Hepatocyte (in vitro differentiated cells): ENCODE results near the gene NUB1. TPM values are rescaled to one million over a fixed set of nuclear protein-coding genes. Genes with fewer than 3 reads are reported as not detected.

Experiments
- DNase-seq: peaks from one replicate; pipeline ENCODE4 v3.0.0-alpha.2; 2016; ENCODE audit warnings: low spot score
- H2AFZ ChIP-seq: fragments of 200-600 bp; sonication (generic); 2 replicates; pipeline ENCODE4 v1.6.0; 2016; ENCODE audit warnings: antibody characterized with exemption, mild to moderate bottlenecking
- H3K27ac ChIP-seq: fragments of 200-600 bp; sonication (generic); 2 replicates; pipeline ENCODE4 v1.5.1; 2016; ENCODE audit warnings: mild to moderate bottlenecking
- H3K27me3 ChIP-seq: fragments of 200-600 bp; sonication (generic); 2 replicates; pipeline ENCODE4 v1.6.1; 2016
- H3K36me3 ChIP-seq: fragments of 200-600 bp; sonication (generic); replicated peaks from 2 replicates; pipeline ENCODE4 v1.5.1; 2016; ENCODE audit warnings: low read depth; ENCODE audit not compliant: insufficient read depth
- H3K4me1 ChIP-seq: fragments of 200-600 bp; sonication (generic); 2 replicates; pipeline ENCODE4 v1.5.1; 2016; ENCODE audit warnings: mild to moderate bottlenecking, moderate library complexity; ENCODE audit not compliant: insufficient read depth
- H3K4me2 ChIP-seq: fragments of 200-600 bp; sonication (generic); 2 replicates; pipeline ENCODE4 v1.6.0; 2016
- H3K4me3 ChIP-seq: fragments of 200-600 bp; sonication (generic); 2 replicates; pipeline ENCODE4 v1.5.1; 2016; ENCODE audit warnings: mild to moderate bottlenecking
- H3K79me2 ChIP-seq: fragments of 200-600 bp; sonication (generic); 2 replicates; pipeline ENCODE4 v1.6.0; 2017; ENCODE audit warnings: mild to moderate bottlenecking
- H3K9me2 ChIP-seq: fragments of 200-600 bp; sonication (generic); replicated peaks from 2 replicates; pipeline ENCODE4 v1.6.0; 2017; ENCODE audit warnings: mild to moderate bottlenecking; ENCODE audit not compliant: insufficient read depth
- H3K9me3 ChIP-seq: fragments of 200-600 bp; sonication (generic); 2 replicates; pipeline ENCODE4 v1.5.1; 2016; ENCODE audit warnings: low read depth, mild to moderate bottlenecking
- H4K20me1 ChIP-seq: fragments of 200-600 bp; sonication (generic); 2 replicates; pipeline ENCODE4 v1.6.0; 2016; ENCODE audit warnings: mild to moderate bottlenecking; ENCODE audit not compliant: insufficient read depth, poor library complexity, severe bottlenecking
- EZH2 ChIP-seq: fragments of 200-600 bp; sonication (generic); IDR thresholded peaks from 2 replicates; pipeline ENCODE4 v1.6.1; 2016; ENCODE audit warnings: antibody characterized with exemption, mild to moderate bottlenecking, borderline replicate concordance
- EZH2phosphoT487 ChIP-seq: fragments of 200-600 bp; sonication (generic); IDR thresholded peaks from one replicate; pipeline ENCODE4 v1.6.1; 2018; ENCODE audit warnings: antibody characterized with exemption, mild to moderate bottlenecking, low read depth, moderate library complexity; ENCODE audit not compliant: unreplicated experiment, severe bottlenecking
- WGBS: methylation state at CpG from one replicate; pipeline ENCODE4 v1.1.6; 2016; ENCODE audit warnings: low lambda C conversion rate; ENCODE audit errors: missing lambda C conversion rate; 5-methylcytosine and 5-hydroxymethylcytosine counted together
- polyA plus RNA-seq: library from polyadenylated mRNA; unstranded; fragments of >200 nt; fragmentation: Nextera tagmentation; extraction: Ambion mirVana; gene quantifications from 2 replicates; pipeline ENCODE4 v1.2.1, GENCODE V29; 2016
- total RNA-seq: library from RNA; depleted of rRNA; stranded (reverse); fragments of >200 nt; gene quantifications from 2 replicates; pipeline ENCODE4 v1.2.3, GENCODE V29; 2014
- TF ChIP-seq, protein P1 (sequence below): fragments of 200-600 bp; sonication (generic); IDR thresholded peaks from 2 replicates; pipeline ENCODE4 v1.5.1; 2016; ENCODE audit warnings: antibody characterized with exemption, mild to moderate bottlenecking; ENCODE audit not compliant: poor library complexity

The NUB1 gene
- total and polyA plus RNA-seq, 2 experiments from 2014 or later = 28.4 to 38.6 TPM

DNA sequence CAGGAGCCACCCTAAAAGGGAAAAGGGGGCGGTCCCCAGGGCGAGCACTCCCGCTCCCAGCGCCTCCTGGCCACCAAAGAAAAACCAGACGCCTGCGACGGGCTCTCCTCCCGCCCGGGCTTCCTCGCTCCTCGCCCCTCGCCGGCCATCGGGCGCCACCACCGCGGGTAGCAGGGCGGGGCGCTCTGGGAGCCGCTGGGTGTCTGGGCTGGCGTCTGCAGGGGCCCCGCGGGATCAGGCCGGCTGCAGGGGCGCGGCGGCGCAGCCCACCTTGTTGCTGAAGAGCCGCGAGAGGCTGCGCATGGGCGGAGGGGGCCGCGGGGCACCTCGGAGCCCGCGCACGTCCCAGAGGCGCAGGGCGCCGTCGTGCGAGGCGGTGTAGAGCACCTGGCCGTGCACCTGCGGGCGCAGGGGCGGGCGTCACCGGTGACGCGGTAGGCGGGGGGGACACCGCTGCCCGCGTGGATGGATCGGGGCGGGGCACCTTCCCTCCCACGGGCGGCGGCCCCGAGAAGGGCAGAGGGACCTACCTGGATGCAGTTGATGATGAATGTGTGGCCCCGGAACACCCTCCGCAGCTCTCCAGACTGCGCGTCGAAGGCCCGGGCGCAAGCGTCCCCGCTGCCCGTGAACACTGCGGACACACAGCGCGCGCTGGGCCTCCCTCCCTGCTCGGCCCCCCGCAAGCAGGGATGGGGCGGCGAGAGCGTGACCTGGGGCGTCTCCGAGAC is 39.9 kb downstream of the NUB1 start:
- H4K20me1 ChIP-seq = no peaks in the 10 kb centered on the region
- no peaks in the 10 kb centered on the region for H3K79me2 ChIP-seq
- H2AFZ ChIP-seq = no peak overlapping the region
- no peaks in the 10 kb centered on the region for H3K9me3 ChIP-seq
- no peaks in the 10 kb centered on the region for H3K9me2 ChIP-seq
- H3K4me2 ChIP-seq = peak overlapping the region; percentile 73
- 19% methylated on average over 61 of the region's 83 CpGs for WGBS
- H3K27ac ChIP-seq = no peak overlapping the region
- H3K27me3 ChIP-seq = peaks cover 31% of the 10 kb centered on the region
- no peak overlapping the region for H3K4me3 ChIP-seq
- no peaks in the 10 kb centered on the region for H3K36me3 ChIP-seq
- no peak for TF ChIP-seq EZH2phosphoT487
- TF ChIP-seq, protein P1, sequence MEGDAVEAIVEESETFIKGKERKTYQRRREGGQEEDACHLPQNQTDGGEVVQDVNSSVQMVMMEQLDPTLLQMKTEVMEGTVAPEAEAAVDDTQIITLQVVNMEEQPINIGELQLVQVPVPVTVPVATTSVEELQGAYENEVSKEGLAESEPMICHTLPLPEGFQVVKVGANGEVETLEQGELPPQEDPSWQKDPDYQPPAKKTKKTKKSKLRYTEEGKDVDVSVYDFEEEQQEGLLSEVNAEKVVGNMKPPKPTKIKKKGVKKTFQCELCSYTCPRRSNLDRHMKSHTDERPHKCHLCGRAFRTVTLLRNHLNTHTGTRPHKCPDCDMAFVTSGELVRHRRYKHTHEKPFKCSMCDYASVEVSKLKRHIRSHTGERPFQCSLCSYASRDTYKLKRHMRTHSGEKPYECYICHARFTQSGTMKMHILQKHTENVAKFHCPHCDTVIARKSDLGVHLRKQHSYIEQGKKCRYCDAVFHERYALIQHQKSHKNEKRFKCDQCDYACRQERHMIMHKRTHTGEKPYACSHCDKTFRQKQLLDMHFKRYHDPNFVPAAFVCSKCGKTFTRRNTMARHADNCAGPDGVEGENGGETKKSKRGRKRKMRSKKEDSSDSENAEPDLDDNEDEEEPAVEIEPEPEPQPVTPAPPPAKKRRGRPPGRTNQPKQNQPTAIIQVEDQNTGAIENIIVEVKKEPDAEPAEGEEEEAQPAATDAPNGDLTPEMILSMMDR = no peak
- TF ChIP-seq EZH2 = no peak
- peaks cover 10% of the 10 kb centered on the region for H3K4me1 ChIP-seq
- DNase-seq = no peak

DNA sequence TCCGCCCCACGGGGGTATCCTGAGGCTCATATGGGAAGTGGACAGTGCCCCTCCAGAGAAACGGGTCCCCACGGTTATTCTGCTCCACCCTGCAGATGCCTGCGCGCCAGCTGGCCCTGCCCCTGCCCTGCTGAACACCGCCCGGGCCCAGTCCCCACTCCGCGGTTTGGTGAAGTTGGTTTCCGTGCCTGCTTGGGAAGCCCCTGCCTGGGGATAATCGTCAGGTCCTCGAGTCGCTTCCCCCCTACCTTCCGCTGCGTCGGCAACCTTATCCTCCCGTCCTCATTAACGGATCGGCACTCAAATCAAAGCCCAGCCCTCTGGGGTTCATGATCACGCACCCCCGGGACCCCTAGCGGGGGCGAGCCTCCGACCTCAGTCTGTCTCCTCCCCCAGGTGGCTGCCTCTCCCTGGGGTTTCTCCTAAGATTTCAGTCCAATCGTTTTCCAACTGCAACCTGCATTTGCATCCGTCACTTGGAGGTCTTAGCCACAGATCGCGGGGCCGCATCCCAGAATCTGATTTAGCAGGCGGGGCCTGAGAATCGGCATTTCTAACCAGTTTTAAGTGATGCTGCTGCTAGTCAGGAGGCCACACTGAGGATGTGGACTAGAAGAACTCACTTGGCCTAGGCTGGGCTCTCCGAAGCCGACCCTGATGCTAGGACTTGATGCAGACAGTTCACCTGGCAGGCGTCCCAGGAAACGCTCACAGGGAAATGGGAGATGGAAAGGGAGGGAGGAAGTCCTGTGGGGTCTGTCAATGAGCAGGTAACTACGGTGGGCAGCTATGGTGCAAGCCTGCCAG is 40.7 kb downstream of the NUB1 start:
- H3K79me2 ChIP-seq = no peaks in the 10 kb centered on the region
- H3K4me2 ChIP-seq = peak overlapping the region; percentile 73

DNA sequence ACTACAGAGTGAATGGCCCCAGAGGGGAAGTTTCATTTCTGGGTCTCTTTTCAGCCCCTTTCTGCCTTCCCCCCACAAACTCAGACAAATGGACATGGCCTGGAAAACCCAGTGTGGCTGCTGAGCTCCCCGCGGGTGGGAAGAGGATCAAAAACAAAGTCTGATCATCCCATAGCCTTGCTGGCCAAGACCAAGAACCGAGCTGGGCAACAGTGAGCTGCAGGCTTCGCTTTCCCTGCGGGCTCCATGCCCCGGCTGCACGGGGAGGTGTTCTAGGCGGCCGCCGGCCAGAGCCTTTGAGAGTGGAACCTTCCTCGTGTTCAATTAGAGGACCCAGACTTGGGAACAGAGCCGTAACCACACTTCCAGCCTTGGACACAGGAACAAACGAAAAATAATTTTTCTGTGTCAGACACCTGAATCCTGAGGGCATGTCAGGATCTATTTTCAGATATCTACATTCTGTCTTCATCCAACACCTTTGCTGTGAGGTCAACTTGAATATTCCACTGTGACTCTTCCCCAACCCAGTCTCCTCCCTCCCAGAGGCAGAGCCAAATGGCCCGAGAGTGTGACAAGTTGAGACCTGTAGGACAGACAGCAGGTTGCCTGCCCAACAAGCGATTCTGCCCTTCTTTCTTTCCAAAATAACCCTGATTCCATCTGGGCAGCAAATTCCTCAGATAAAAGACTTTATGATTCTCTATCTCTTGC is 42.2 kb downstream of the NUB1 start:
- TF ChIP-seq EZH2 (no peak), EZH2phosphoT487 (no peak)
- TF ChIP-seq, protein P1 = no peak
- WGBS = 89% methylated on average over 15 of the region's 15 CpGs
- Histone ChIP-seq H3K27me3 (peaks cover 31% of the 10 kb centered on the region), H3K27ac (no peak overlapping the region), H3K79me2 (no peaks in the 10 kb centered on the region), H3K9me3 (no peaks in the 10 kb centered on the region), H3K4me3 (no peak overlapping the region), H4K20me1 (no peaks in the 10 kb centered on the region), H2AFZ (no peak overlapping the region), H3K4me2 (no peak overlapping the region), H3K4me1 (peaks cover 10% of the 10 kb centered on the region), H3K36me3 (no peaks in the 10 kb centered on the region), H3K9me2 (no peaks in the 10 kb centered on the region)
- no peak for DNase-seq

More for the DNA sequence above, 40.7 kb downstream of the NUB1 start:
- Histone ChIP-seq H3K36me3 (no peaks in the 10 kb centered on the region), H3K4me1 (peaks cover 10% of the 10 kb centered on the region), H3K9me2 (no peaks in the 10 kb centered on the region), H3K27me3 (peaks cover 31% of the 10 kb centered on the region), H4K20me1 (no peaks in the 10 kb centered on the region), H3K27ac (no peak overlapping the region), H3K9me3 (no peaks in the 10 kb centered on the region), H3K4me3 (no peak overlapping the region), H2AFZ (no peak overlapping the region)
- no peak for DNase-seq
- 42% methylated on average over 37 of the region's 37 CpGs for WGBS
- TF ChIP-seq, protein P1 = no peak
- peak; percentile 53 for TF ChIP-seq EZH2
